K562 (cell line): Measurements from ENCODE around the gene RGL2.

Source experiments
- ARHGAP35 ChIP-seq: fragments of 450-650 bp; IDR thresholded peaks from 2 replicates; pipeline ENCODE4 v1.6.1; 2018; ENCODE audit not compliant: partially characterized antibody
- CTCF ChIP-seq, 3 experiments: IDR thresholded peaks in 2 of 3; conservative IDR thresholded peaks in 1 of 3; 2 replicates each; pipeline ENCODE4 v1.5.1; 2011 to 2012; ENCODE audit warnings: low read length in 3 of 3, mild to moderate bottlenecking in 3 of 3, control low read depth in 2 of 3, improper control_type of control experiment in 1 of 3, inconsistent platforms in 1 of 3, low read depth in 1 of 3, mixed read lengths in 1 of 3, moderate library complexity in 1 of 3; ENCODE audit not compliant: insufficient read depth in 2 of 3
- DIDO1 ChIP-seq: fragments of 450-650 bp; IDR thresholded peaks from 2 replicates; pipeline ENCODE4 v1.6.1; 2016; ENCODE audit warnings: low read depth, missing biosample characterization, missing genetic modification characterization
- HNRNPK ChIP-seq: fragments of 200-400 bp; formaldehyde crosslinking; IDR thresholded peaks from one replicate; pipeline ENCODE4 v1.6.1; 2018; ENCODE audit warnings: mild to moderate bottlenecking, low read depth, low read length; ENCODE audit not compliant: poor library complexity, severe bottlenecking
- KLF16 ChIP-seq: IDR thresholded peaks from 2 replicates; pipeline ENCODE4 v1.6.1; 2016; ENCODE audit warnings: antibody characterized with exemption
- MAX ChIP-seq: sonication (generic); formaldehyde crosslinking; IDR thresholded peaks from 2 replicates; pipeline ENCODE4 v1.9.0; 2022; ENCODE audit warnings: mild to moderate bottlenecking, missing genetic modification reagents
- NBN ChIP-seq: fragments of 450-650 bp; IDR thresholded peaks from 2 replicates; pipeline ENCODE4 v1.6.1; 2016; ENCODE audit warnings: low read depth, mild to moderate bottlenecking
- NFRKB ChIP-seq: fragments of 450-650 bp; IDR thresholded peaks from 2 replicates; pipeline ENCODE4 v1.6.1; 2016; ENCODE audit warnings: low read depth
- REST ChIP-seq, 2 experiments: fragments of 450-650 bp; formaldehyde crosslinking in 1 of 2; IDR thresholded peaks; 2 replicates each; pipeline versions ENCODE4 v1.4.0 to v1.6.1; 2014 to 2020; ENCODE audit warnings: mild to moderate bottlenecking in 2 of 2, borderline replicate concordance in 1 of 2, low read depth in 1 of 2
- SMAD1 ChIP-seq: fragments of 150-350 bp; IDR thresholded peaks from 2 replicates; pipeline ENCODE4 v1.6.1; 2014; ENCODE audit warnings: low read length, low read depth; ENCODE audit not compliant: partially characterized antibody
- TSC22D4 ChIP-seq: fragments of 450-650 bp; IDR thresholded peaks from 2 replicates; pipeline ENCODE4 v1.6.1; 2016; ENCODE audit warnings: missing genetic modification characterization, missing biosample characterization, control low read depth

- TF ChIP-seq TSC22D4 (no peak), CTCF (IDR thresholded peaks at IDR 0.05 in 2 of 3, conservative IDR thresholded peaks at IDR 0.05 in 1 of 3; ENCODE audit: insufficient read depth in 2 of 3, low read depth in 1 of 3, low read length in 3 of 3) (no peak; a peak in 1 of 6 replicates), SMAD1 (no peak), KLF16 (no peak), DIDO1 (tag) (no peak), ARHGAP35 (no peak), MAX (CRISPR knock-in tag) (0 out of 2 replicates have a peak, but pooled peaks have one; percentile 42), NBN (no peak), NFRKB (no peak), REST (IDR thresholded peaks at IDR 0.05; ENCODE audit: borderline replicate concordance) (no peak), REST (CRISPR knock-in tag; IDR thresholded peaks at IDR 0.05; ENCODE audit: low read depth) (no peak), HNRNPK (no peak)
These were observed 16.4 kb upstream of the RGL2 start for GRCh38 chr6:33314943-33315792.
